ENCODE data around the gene HDAC2.
"Not testable (repeated sequence)": the region's sequence is repeated elsewhere in the genome, so short reads cannot be mapped to it uniquely, and the experiment has no call there.

The HDAC2 gene

DNA sequence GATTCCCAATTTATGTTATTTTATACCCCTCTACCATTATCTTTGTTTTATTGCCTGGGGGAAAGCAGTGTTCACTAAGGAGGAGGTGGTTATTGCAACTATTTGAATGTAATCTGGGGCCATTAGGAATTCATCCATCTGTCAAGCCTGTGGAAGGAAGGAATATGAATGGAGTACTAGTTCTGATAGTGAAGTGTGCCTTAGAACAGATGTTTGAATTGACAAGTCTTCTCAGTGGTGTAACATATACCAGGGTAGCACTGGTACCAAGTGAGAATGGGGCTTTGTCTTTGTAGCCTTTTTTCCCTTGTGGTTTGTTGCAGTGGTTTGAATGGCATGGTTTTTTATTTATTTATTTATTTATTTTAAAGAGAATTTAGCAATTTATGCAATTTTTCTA, 27.9 kb upstream of the HDAC2 start:
- peaks cover 6% of the 10 kb centered on the region in 2 donors for H3K4me1 ChIP-seq (ENCODE audit: control insufficient read depth in 1 of 2, insufficient read depth in 2 of 2, low read length in 2 of 2)
- H3K27ac ChIP-seq (ENCODE audit: low read length), result no peak overlapping the region
- no peaks in the 10 kb centered on the region for H3K9me3 ChIP-seq (ENCODE audit: control insufficient read depth in 1 of 2, low read length in 2 of 2)
- no peaks in the 10 kb centered on the region for H3K27me3 ChIP-seq (ENCODE audit: low read depth, low read length)
- no peaks in the 10 kb centered on the region for H3K36me3 ChIP-seq (ENCODE audit: control insufficient read depth in 1 of 2, insufficient read depth in 2 of 2, low read length in 2 of 2)
- no peak overlapping the region for H3K4me3 ChIP-seq (ENCODE audit: low read depth in 1 of 2, low read length in 2 of 2)

DNA sequence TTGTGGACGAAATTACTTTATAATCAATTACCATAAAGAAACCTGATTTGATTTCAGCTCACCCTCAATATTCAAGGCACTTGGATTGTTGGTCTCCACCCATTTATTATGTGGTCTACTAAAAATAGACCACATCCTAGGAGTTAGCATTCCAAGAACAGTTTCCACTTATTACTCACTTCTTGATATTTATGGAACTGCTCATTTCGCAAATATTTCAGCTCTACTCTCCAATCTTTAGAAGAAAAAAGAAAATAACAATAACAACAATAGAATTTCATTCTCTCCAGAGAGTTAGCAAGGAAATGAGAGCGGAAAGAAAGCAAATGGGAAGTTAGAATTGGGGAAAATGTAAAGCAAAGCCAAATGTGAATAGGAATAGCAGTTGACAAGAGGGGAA, 26.2 kb upstream of the HDAC2 start:
- no peaks in the 10 kb centered on the region for H3K36me3 ChIP-seq (ENCODE audit: control insufficient read depth in 1 of 2, insufficient read depth in 2 of 2, low read length in 2 of 2)
- H3K27me3 ChIP-seq (ENCODE audit: low read depth, low read length), result no peaks in the 10 kb centered on the region
- H3K9me3 ChIP-seq (ENCODE audit: control insufficient read depth in 1 of 2, low read length in 2 of 2), result no peaks in the 10 kb centered on the region
- H3K27ac ChIP-seq (ENCODE audit: low read length), result no peak overlapping the region
- no peak overlapping the region for H3K4me3 ChIP-seq (ENCODE audit: low read depth in 1 of 2, low read length in 2 of 2)
- H3K4me1 ChIP-seq (ENCODE audit: control insufficient read depth in 1 of 2, insufficient read depth in 2 of 2, low read length in 2 of 2), result peaks cover 6% of the 10 kb centered on the region in 2 donors

DNA sequence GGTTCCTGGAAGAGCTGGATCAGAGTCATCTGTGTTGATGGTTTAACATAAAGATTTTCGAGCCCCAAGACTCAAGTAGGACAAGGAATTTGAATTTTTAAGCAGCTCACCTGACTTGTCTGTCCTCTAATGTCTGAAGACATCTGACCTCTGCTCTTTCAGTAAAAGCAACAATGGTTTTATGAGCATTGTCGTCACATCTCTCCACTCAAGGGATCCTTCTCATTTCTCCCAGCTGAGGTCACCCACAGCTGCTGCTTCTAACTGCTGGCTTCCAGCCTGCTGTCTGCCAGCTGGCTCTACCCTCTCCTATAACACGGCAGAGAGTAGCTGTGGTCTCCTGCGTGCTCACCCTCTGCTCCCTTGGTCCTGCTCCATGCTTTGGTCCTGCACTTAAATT, 24.7 kb upstream of the HDAC2 start:
- Histone ChIP-seq H3K36me3 (ENCODE audit: control insufficient read depth in 1 of 2, insufficient read depth in 2 of 2, low read length in 2 of 2) (no peaks in the 10 kb centered on the region), H3K27me3 (ENCODE audit: low read depth, low read length) (no peaks in the 10 kb centered on the region), H3K9me3 (ENCODE audit: control insufficient read depth in 1 of 2, low read length in 2 of 2) (no peaks in the 10 kb centered on the region), H3K4me3 (ENCODE audit: low read depth in 1 of 2, low read length in 2 of 2) (no peak overlapping the region), H3K4me1 (ENCODE audit: control insufficient read depth in 1 of 2, insufficient read depth in 2 of 2, low read length in 2 of 2) (peaks cover 6% of the 10 kb centered on the region in 2 donors), H3K27ac (ENCODE audit: low read length) (peak overlapping the region; percentile 58)

DNA sequence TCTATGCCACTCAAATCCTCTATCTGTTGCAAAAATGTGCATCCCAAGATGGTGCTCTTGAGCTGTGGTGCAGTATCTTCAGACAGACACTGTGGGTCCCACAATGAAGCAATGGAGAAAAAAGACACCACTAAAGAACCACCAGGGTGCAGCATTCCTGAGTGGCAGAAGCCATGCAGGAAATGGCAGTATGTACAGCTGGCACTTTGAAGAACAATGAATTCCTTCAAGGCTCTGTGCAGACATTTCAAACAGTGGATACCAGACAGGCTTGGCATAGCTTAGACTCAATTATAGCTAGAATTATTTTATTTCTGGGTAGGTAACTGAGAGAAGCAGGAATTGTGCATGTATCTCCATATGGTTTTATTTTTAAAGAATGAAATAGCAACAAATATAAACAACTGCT, 24.0 kb upstream of the HDAC2 start:
- peak overlapping the region; percentile 58 for H3K27ac ChIP-seq (ENCODE audit: low read length)
- H3K4me3 ChIP-seq (ENCODE audit: low read depth in 1 of 2, low read length in 2 of 2), result no peak overlapping the region
- peaks cover 6% of the 10 kb centered on the region in 2 donors for H3K4me1 ChIP-seq (ENCODE audit: control insufficient read depth in 1 of 2, insufficient read depth in 2 of 2, low read length in 2 of 2)
- H3K27me3 ChIP-seq (ENCODE audit: low read depth, low read length), result no peaks in the 10 kb centered on the region
- no peaks in the 10 kb centered on the region for H3K9me3 ChIP-seq (ENCODE audit: control insufficient read depth in 1 of 2, low read length in 2 of 2)
- H3K36me3 ChIP-seq (ENCODE audit: control insufficient read depth in 1 of 2, insufficient read depth in 2 of 2, low read length in 2 of 2), result no peaks in the 10 kb centered on the region

DNA sequence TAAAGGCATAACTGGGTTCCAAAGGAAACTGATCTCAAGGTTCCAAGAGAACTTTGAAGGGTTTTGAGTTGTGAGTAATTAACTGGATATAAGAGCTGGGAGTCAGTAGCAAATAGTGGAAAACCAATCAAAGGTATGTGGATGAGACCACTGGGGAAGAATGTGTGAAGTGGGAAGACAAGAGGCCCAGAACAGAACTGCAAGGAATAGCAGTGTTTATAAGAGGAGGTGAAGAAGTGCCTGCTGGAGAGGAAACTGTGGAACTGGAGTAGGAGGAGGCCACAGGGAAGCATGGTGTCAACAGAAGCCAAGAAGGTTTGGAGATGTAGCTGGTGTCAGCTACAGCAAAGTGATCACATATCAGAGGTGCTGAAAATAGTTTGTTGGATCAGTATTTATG, 18.7 kb upstream of the HDAC2 start:
- Histone ChIP-seq H3K4me1 (ENCODE audit: control insufficient read depth in 1 of 2, insufficient read depth in 2 of 2, low read length in 2 of 2) (no peaks in the 10 kb centered on the region), H3K4me3 (ENCODE audit: low read depth in 1 of 2, low read length in 2 of 2) (no peak overlapping the region), H3K36me3 (ENCODE audit: control insufficient read depth in 1 of 2, insufficient read depth in 2 of 2, low read length in 2 of 2) (no peaks in the 10 kb centered on the region), H3K27me3 (ENCODE audit: low read depth, low read length) (no peaks in the 10 kb centered on the region), H3K9me3 (ENCODE audit: control insufficient read depth in 1 of 2, low read length in 2 of 2) (no peaks in the 10 kb centered on the region), H3K27ac (ENCODE audit: low read length) (no peak overlapping the region)

DNA sequence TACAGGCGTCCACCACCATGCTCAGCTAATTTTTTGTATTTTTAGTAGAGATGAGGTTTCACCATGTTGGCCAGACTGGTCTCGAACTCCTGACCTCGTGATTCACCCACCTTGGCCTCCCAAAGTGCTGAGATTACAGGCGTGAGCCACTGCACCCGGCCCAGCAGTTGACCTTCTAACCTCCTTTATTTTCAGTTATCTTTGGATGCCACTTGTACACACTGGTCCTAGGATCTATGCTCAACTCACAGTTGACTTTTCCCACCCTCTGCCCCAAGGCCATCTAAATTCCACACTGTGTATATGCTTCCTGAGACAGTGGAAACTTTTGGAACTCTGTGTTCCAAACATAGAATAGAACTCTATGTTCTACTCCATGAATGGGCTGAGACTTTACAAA, 11.7 kb upstream of the HDAC2 start:
- H3K9me3 ChIP-seq (ENCODE audit: control insufficient read depth in 1 of 2, low read length in 2 of 2); H3K27ac ChIP-seq (ENCODE audit: low read length); H3K36me3 ChIP-seq (ENCODE audit: control insufficient read depth in 1 of 2, insufficient read depth in 2 of 2, low read length in 2 of 2); H3K4me3 ChIP-seq (ENCODE audit: low read depth in 1 of 2, low read length in 2 of 2); H3K4me1 ChIP-seq (ENCODE audit: control insufficient read depth in 1 of 2, insufficient read depth in 2 of 2, low read length in 2 of 2); H3K27me3 ChIP-seq (ENCODE audit: low read depth, low read length): not testable (repeated sequence)

DNA sequence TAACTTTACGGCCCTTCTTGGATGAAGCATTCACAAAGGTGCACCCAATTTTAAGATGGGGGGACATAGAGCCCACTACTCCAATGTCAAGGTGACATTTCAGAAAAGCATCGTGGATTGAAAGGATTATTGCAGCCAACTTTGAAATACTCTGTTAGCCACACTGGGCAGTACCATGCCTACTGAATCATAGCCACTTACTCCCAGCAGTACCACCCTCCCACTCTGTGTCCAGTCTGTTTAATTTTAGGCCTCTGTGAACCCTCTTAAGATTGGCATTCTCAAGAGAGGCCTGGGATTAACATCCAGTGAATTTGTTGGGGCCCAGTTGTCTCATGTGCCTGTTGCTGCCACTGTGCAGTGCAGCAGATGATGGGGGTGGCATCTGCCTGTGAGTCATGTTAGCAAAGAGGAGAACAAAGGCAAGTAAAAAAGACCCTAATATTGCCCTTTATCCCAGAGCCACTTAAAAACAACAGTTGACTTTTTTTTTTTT, 11.2 kb upstream of the HDAC2 start:
- H3K9me3 ChIP-seq (ENCODE audit: control insufficient read depth in 1 of 2, low read length in 2 of 2), result no peaks in the 10 kb centered on the region
- no peak overlapping the region for H3K4me3 ChIP-seq (ENCODE audit: low read depth in 1 of 2, low read length in 2 of 2)
- H3K27ac ChIP-seq (ENCODE audit: low read length), result no peak overlapping the region
- H3K4me1 ChIP-seq (ENCODE audit: control insufficient read depth in 1 of 2, insufficient read depth in 2 of 2, low read length in 2 of 2), result no peaks in the 10 kb centered on the region
- H3K27me3 ChIP-seq (ENCODE audit: low read depth, low read length), result no peaks in the 10 kb centered on the region
- no peaks in the 10 kb centered on the region for H3K36me3 ChIP-seq (ENCODE audit: control insufficient read depth in 1 of 2, insufficient read depth in 2 of 2, low read length in 2 of 2)

DNA sequence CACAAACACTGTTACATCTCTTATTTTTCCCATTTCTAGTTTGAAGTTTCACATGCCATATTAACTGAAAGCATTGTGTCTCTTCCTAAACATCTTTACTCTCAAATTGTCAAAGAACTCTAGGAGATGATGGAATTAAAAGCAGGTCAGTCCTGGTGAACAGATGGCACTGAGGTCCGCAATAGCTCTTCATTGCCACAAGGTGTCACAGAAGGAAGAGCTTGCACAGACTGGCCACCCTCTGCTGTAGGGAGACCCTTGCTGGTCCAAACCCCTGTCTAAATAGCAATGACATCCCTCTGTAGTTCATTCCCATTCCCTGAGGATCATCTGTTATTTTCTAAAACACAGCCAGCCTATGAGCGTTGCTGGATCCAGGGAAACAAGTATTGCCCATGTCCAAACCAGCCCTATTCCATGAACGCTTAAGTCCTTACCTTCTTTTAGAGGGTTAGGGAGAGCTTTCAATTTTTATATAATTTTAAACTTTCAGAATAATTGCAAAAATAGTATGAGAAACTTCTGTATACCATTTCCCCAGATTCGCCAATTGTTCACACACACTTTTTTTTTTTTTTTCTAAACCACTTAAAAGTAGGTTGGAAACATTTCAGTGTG, 10.1 kb upstream of the HDAC2 start:
- Histone ChIP-seq H3K36me3 (ENCODE audit: control insufficient read depth in 1 of 2, insufficient read depth in 2 of 2, low read length in 2 of 2) (no peaks in the 10 kb centered on the region), H3K9me3 (ENCODE audit: control insufficient read depth in 1 of 2, low read length in 2 of 2) (no peaks in the 10 kb centered on the region), H3K27ac (ENCODE audit: low read length) (no peak overlapping the region), H3K4me3 (ENCODE audit: low read depth in 1 of 2, low read length in 2 of 2) (no peak overlapping the region), H3K4me1 (ENCODE audit: control insufficient read depth in 1 of 2, insufficient read depth in 2 of 2, low read length in 2 of 2) (no peaks in the 10 kb centered on the region), H3K27me3 (ENCODE audit: low read depth, low read length) (no peaks in the 10 kb centered on the region)

DNA sequence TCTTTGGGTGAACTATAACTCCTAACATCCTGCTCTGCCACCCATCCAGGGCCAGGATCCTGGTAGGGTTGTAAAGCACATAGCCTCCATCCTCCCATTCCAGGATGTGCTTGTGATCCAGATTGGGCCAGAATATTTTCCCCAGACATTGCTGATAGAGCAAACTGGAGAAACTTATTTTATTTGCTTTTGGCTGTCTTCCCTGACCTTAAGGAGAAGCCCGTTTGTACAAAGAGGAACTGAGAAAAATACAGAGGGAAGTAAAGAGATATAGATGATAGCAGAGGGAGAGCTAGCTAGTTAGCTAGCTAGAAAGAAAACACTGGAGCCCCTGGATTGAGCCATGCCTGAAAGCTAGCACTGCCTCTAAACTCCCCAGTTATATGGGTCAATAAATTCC, 9.0 kb upstream of the HDAC2 start:
- Histone ChIP-seq H3K9me3 (ENCODE audit: control insufficient read depth in 1 of 2, low read length in 2 of 2) (no peaks in the 10 kb centered on the region), H3K4me1 (ENCODE audit: control insufficient read depth in 1 of 2, insufficient read depth in 2 of 2, low read length in 2 of 2) (no peaks in the 10 kb centered on the region), H3K27ac (ENCODE audit: low read length) (no peak overlapping the region), H3K4me3 (ENCODE audit: low read depth in 1 of 2, low read length in 2 of 2) (no peak overlapping the region), H3K27me3 (ENCODE audit: low read depth, low read length) (no peaks in the 10 kb centered on the region), H3K36me3 (ENCODE audit: control insufficient read depth in 1 of 2, insufficient read depth in 2 of 2, low read length in 2 of 2) (no peaks in the 10 kb centered on the region)

DNA sequence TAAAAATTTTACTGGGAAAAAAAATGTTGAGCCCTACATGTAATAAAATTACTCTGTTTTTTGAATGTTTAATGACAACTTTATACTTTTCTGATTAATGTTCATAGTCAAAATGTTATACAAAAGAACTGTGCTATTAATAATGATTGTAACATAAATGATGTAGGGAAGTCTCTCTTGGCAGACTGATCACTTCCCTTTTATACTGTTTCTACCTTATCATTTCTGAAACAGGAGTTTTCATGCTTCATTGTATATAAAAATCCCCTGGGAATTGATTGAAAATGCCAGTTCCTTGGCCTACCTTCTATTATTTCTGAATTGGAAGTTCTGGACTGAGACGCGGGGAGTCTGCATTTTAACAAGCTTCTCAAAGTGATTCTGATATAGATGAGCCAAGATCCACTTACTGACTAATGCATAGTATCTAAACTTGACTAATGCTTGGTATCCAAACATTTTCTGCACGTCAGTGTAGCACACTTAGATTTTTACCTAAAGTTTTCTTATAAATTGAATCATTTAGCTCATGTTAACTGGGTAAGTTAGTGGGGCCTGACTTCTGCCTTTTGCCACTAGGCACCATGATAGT, 7.2 kb upstream of the HDAC2 start:
- Histone ChIP-seq H3K36me3 (ENCODE audit: control insufficient read depth in 1 of 2, insufficient read depth in 2 of 2, low read length in 2 of 2) (no peaks in the 10 kb centered on the region), H3K27ac (ENCODE audit: low read length) (no peak overlapping the region), H3K27me3 (ENCODE audit: low read depth, low read length) (no peaks in the 10 kb centered on the region), H3K9me3 (ENCODE audit: control insufficient read depth in 1 of 2, low read length in 2 of 2) (no peaks in the 10 kb centered on the region), H3K4me1 (ENCODE audit: control insufficient read depth in 1 of 2, insufficient read depth in 2 of 2, low read length in 2 of 2) (no peaks in the 10 kb centered on the region), H3K4me3 (ENCODE audit: low read depth in 1 of 2, low read length in 2 of 2) (no peak overlapping the region)

DNA sequence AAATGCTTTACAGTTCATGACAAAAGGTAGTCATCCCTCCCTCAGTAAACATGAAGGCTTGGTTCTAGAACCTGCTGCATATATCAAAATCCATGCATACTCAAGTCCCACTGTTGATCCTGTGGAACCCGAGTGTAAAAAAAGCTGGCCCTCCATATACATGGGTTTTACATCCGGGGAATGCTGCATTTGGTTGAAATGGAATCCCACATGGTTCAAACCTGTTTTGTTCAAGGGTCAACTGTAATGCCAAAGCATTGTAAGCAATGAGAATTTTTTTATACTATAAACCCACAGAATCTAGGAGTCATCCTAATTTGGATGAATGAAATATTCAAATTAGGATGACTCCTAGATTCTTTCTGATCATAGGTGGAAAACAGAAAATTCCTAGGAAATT, 5.9 kb upstream of the HDAC2 start:
- H3K4me1 ChIP-seq (ENCODE audit: control insufficient read depth in 1 of 2, insufficient read depth in 2 of 2, low read length in 2 of 2), result no peaks in the 10 kb centered on the region

DNA sequence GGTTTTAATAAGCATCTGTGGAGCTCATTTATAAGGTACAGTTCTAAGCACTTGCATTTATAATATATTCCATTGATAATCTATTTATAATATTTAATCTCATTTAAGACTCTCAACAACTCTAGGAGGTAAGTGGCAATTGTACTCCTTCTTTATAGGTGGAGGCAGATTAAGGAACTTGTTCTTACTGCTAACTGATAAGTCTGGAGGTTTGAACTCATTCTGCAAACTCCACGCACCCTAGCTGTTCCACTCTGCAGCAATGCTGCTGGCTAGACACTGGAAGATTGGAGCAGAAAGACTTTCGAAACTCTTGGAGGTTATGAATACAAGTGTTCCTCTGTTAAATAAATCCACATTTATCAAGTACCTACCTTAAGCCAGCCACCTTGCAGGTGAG, 793 bp upstream of the HDAC2 start:
- H3K27ac ChIP-seq (ENCODE audit: low read length), result no peak overlapping the region
- H3K9me3 ChIP-seq (ENCODE audit: control insufficient read depth in 1 of 2, low read length in 2 of 2), result no peaks in the 10 kb centered on the region

More for the DNA sequence above, 5.9 kb upstream of the HDAC2 start:
- H3K27ac ChIP-seq (ENCODE audit: low read length), result no peak overlapping the region
- no peaks in the 10 kb centered on the region for H3K27me3 ChIP-seq (ENCODE audit: low read depth, low read length)
- H3K4me3 ChIP-seq (ENCODE audit: low read depth in 1 of 2, low read length in 2 of 2), result no peak overlapping the region
- H3K36me3 ChIP-seq (ENCODE audit: control insufficient read depth in 1 of 2, insufficient read depth in 2 of 2, low read length in 2 of 2), result no peaks in the 10 kb centered on the region
- H3K9me3 ChIP-seq (ENCODE audit: control insufficient read depth in 1 of 2, low read length in 2 of 2), result no peaks in the 10 kb centered on the region

More for the DNA sequence above, 793 bp upstream of the HDAC2 start:
- Histone ChIP-seq H3K4me1 (ENCODE audit: control insufficient read depth in 1 of 2, insufficient read depth in 2 of 2, low read length in 2 of 2) (peaks cover 9 to 18% of the 10 kb centered on the region in 2 donors), H3K27me3 (ENCODE audit: low read depth, low read length) (no peaks in the 10 kb centered on the region), H3K4me3 (ENCODE audit: low read depth in 1 of 2, low read length in 2 of 2) (peak overlapping the region; percentile 97 to 98), H3K36me3 (ENCODE audit: control insufficient read depth in 1 of 2, insufficient read depth in 2 of 2, low read length in 2 of 2) (peaks cover 0 to 7% of the 10 kb centered on the region in 2 donors)
